ENCODE data around the gene OR7G3. TPM values are rescaled to one million over a fixed set of nuclear protein-coding genes. Genes with fewer than 3 reads are reported as not detected.

The OR7G3 gene
- total and polyA plus RNA-seq, 12 donors, result not detected

- no peak overlapping the region for H3K4me3 ChIP-seq
- H3K27me3 ChIP-seq, result no peaks in the 10 kb centered on the region
- intact Hi-C loops (cut with DNase I), result no loop called here
- WGBS, 4 donors, result 96 to 99% (median 97%) methylated on average over 4 of the region's 4 CpGs
- H3K36me3 ChIP-seq (replicated peaks in 1 of 2), result peaks cover 4 to 46% of the 10 kb centered on the region in 2 donors
- TF ChIP-seq CTCF (IDR thresholded peaks at IDR 0.05) (no peak), POLR2A (IDR thresholded peaks at IDR 0.05) (no peak)
- peaks cover 0 to 3% (median 0%) of the 10 kb centered on the region in 3 donors for H3K9me3 ChIP-seq (replicated peaks in 1 of 3)
- no peak for DNase-seq
- no peak overlapping the region for H3K27ac ChIP-seq
- H3K4me1 ChIP-seq (replicated peaks in 1 of 2), result no peaks in the 10 kb centered on the region
These were observed 28.8 kb upstream of the OR7G3 start for GRCh38 chr19:9155591-9155990.

- peaks cover 0 to 3% (median 0%) of the 10 kb centered on the region in 3 donors for H3K9me3 ChIP-seq (replicated peaks in 1 of 3)
- no peak overlapping the region for H3K4me3 ChIP-seq
- 95 to 98% (median 97%) methylated on average over 5 of the region's 5 CpGs for WGBS, 4 donors
- H3K4me1 ChIP-seq (replicated peaks in 1 of 2), result no peaks in the 10 kb centered on the region
- intact Hi-C loops (cut with DNase I), result no loop called here
- peak in 1 of 7 donors; percentile 20 for DNase-seq
- H3K36me3 ChIP-seq (replicated peaks in 1 of 2), result peaks cover 0 to 8% of the 10 kb centered on the region in 2 donors
- no peak overlapping the region for H3K27ac ChIP-seq
- H3K27me3 ChIP-seq, result no peaks in the 10 kb centered on the region
- no peak for TF ChIP-seq POLR2A (IDR thresholded peaks at IDR 0.05)
- TF ChIP-seq CTCF (IDR thresholded peaks at IDR 0.05), result no peak
These were observed 24.6 kb upstream of the OR7G3 start for GRCh38 chr19:9151367-9151766.

GRCh38 chr19:9150650-9151049 is 23.9 kb upstream of the OR7G3 start:
- Histone ChIP-seq H3K27me3 (no peaks in the 10 kb centered on the region), H3K36me3 (replicated peaks in 1 of 2) (peaks cover 0 to 4% of the 10 kb centered on the region in 2 donors), H3K27ac (no peak overlapping the region), H3K4me3 (no peak overlapping the region), H3K9me3 (replicated peaks in 1 of 3) (peaks cover 0 to 3% (median 0%) of the 10 kb centered on the region in 3 donors), H3K4me1 (replicated peaks in 1 of 2) (no peaks in the 10 kb centered on the region)
- intact Hi-C loops (cut with DNase I), result no loop called here
- DNase-seq, result peak in 1 of 7 donors; percentile 35
- WGBS, 4 donors, result 95 to 98% (median 97%) methylated on average over 5 of the region's 5 CpGs
- TF ChIP-seq CTCF (IDR thresholded peaks at IDR 0.05) (no peak), POLR2A (IDR thresholded peaks at IDR 0.05) (no peak)

GRCh38 chr19:9149997-9150396 is 23.2 kb upstream of the OR7G3 start:
- H3K4me3 ChIP-seq, result no peak overlapping the region
- H3K9me3 ChIP-seq (replicated peaks in 1 of 3), result peaks cover 0 to 6% (median 3%) of the 10 kb centered on the region in 3 donors
- peaks cover 0 to 4% of the 10 kb centered on the region in 2 donors for H3K36me3 ChIP-seq (replicated peaks in 1 of 2)
- intact Hi-C loops (cut with DNase I), result loop anchor here in 1 of 2 donors (10.0 kb wide), 1 partner anchor 665 kb away; the partner anchor contains the start of gene FBXL12
- no peak overlapping the region for H3K27ac ChIP-seq
- TF ChIP-seq POLR2A (IDR thresholded peaks at IDR 0.05) (no peak), CTCF (IDR thresholded peaks at IDR 0.05) (no peak)
- H3K27me3 ChIP-seq, result no peaks in the 10 kb centered on the region
- no peaks in the 10 kb centered on the region for H3K4me1 ChIP-seq (replicated peaks in 1 of 2)
- peak in 1 of 7 donors; percentile 17 for DNase-seq
- 79 to 91% (median 90%) methylated on average over 4 of the region's 4 CpGs for WGBS, 4 donors

Measured in adrenal gland (tissue), 12 donors.